Endodermal cell (in vitro differentiated cells): ENCODE data around the gene VANGL1. TPM values are rescaled to one million over a fixed set of nuclear protein-coding genes. Genes with fewer than 3 reads are reported as not detected.

Experiments
- DNase-seq: peaks from one replicate; pipeline ENCODE4 v3.0.0-alpha.2; 2017
- H3K27ac ChIP-seq: 2 replicates; pipeline ENCODE4 v1.5.1; 2013; ENCODE audit warnings: mild to moderate bottlenecking, low read depth, low read length, moderate library complexity
- H3K27me3 ChIP-seq: 2 replicates; pipeline ENCODE4 v1.6.1; 2013; ENCODE audit warnings: mild to moderate bottlenecking, low read length, moderate library complexity; ENCODE audit not compliant: insufficient read depth, control insufficient read depth, poor library complexity, severe bottlenecking
- H3K36me3 ChIP-seq: 2 replicates; pipeline ENCODE4 v1.7.0; 2013; ENCODE audit warnings: mild to moderate bottlenecking, low read length, moderate library complexity; ENCODE audit not compliant: control insufficient read depth, insufficient read depth
- H3K4me1 ChIP-seq: one replicate; pipeline ENCODE4 v1.7.0; 2013; ENCODE audit warnings: low read length; ENCODE audit not compliant: control insufficient read depth, insufficient read depth
- H3K4me3 ChIP-seq: 2 replicates; pipeline ENCODE4 v1.5.1; 2013; ENCODE audit warnings: mild to moderate bottlenecking, low read length, moderate library complexity
- H3K9ac ChIP-seq: 2 replicates; pipeline ENCODE4 v1.6.1; 2013; ENCODE audit warnings: mild to moderate bottlenecking, low read length, moderate library complexity; ENCODE audit not compliant: poor library complexity, severe bottlenecking; ENCODE audit errors: extremely low read depth
- H3K9me3 ChIP-seq: 2 replicates; pipeline ENCODE4 v1.6.1; 2013; ENCODE audit warnings: mild to moderate bottlenecking, low read length, moderate library complexity; ENCODE audit not compliant: control insufficient read depth
- H3K27ac Mint-ChIP-seq: 2 replicates; pipeline ENCODE4 v1.8.0; 2020; ENCODE audit warnings: mixed read lengths
- H3K27me3 Mint-ChIP-seq: 2 replicates; pipeline ENCODE4 v1.8.0; 2021; ENCODE audit warnings: mild to moderate bottlenecking, mixed read lengths; ENCODE audit not compliant: insufficient read depth
- H3K36me3 Mint-ChIP-seq: 2 replicates; pipeline ENCODE4 v1.8.0; 2020; ENCODE audit warnings: low read depth, mixed read lengths
- H3K4me1 Mint-ChIP-seq: 2 replicates; pipeline ENCODE4 v1.8.0; 2020; ENCODE audit warnings: mixed read lengths
- H3K4me3 Mint-ChIP-seq: 2 replicates; pipeline ENCODE4 v1.8.0; 2020; ENCODE audit warnings: mild to moderate bottlenecking, moderate library complexity, mixed read lengths
- H3K9me3 Mint-ChIP-seq: 2 replicates; pipeline ENCODE4 v1.8.0; 2020; ENCODE audit warnings: mild to moderate bottlenecking, mixed read lengths
- CTCF ChIP-seq: fragments of 200-600 bp; sonication (generic); conservative IDR thresholded peaks from 2 replicates; pipeline ENCODE4 v1.5.0; 2021; ENCODE audit warnings: antibody characterized with exemption, mild to moderate bottlenecking
- WGBS, 2 experiments: methylation state at CpG; one replicate each; pipeline versions ENCODE4 v1.1.5 to v1.1.7; 2013; ENCODE audit warnings: missing lambda C conversion rate in 2 of 2, mixed read lengths in 1 of 2; ENCODE audit not compliant: insufficient coverage in 1 of 2, insufficient read length in 1 of 2; 5-methylcytosine and 5-hydroxymethylcytosine counted together
- total RNA-seq, 2 donors: library from RNA; stranded (reverse); fragmentation: NEBNext Ultra II Directional in 1 of 2; extraction: Animal tissue kit (Norgen Biotek cat#: 25700) in 1 of 2; gene quantifications; 2 replicates in 1 of 2; 3 replicates in 1 of 2; pipeline ENCODE4 v1.2.1, GENCODE V29; 2021

The VANGL1 gene
- total RNA-seq, 2 donors from 2014 or later: 47.2 to 66.4 TPM

GRCh38 chr1:115669002-115669673 lies 27.4 kb downstream of the VANGL1 start:
- Mint-ChIP-seq H3K4me1 (peaks cover 16% of the 10 kb centered on the region), H3K27me3 (no peaks in the 10 kb centered on the region), H3K36me3 (peaks cover 87% of the 10 kb centered on the region), H3K4me3 (no peak overlapping the region), H3K9me3 (no peaks in the 10 kb centered on the region), H3K27ac (peak overlapping the region; percentile 76)
- Histone ChIP-seq H3K9me3 (peaks cover 6% of the 10 kb centered on the region), H3K4me1 (peaks cover 9% of the 10 kb centered on the region), H3K36me3 (peaks cover 97% of the 10 kb centered on the region), H3K27me3 (no peaks in the 10 kb centered on the region), H3K4me3 (no peak overlapping the region), H3K27ac (no peak overlapping the region), H3K9ac (no peak overlapping the region)
- TF ChIP-seq CTCF: no peak
- 88 to 93% methylated on average over 3 to 5 of the region's 5 CpGs for WGBS, 2 experiments
- DNase-seq: no peak

GRCh38 chr1:115669886-115670285 lies 28.1 kb downstream of the VANGL1 start:
- H3K9me3 Mint-ChIP-seq: no peaks in the 10 kb centered on the region
- peaks cover 97% of the 10 kb centered on the region for H3K36me3 ChIP-seq
- WGBS, 2 experiments: 100% methylated on average over 1 of the region's 1 CpG
- H3K9ac ChIP-seq: no peak overlapping the region
- H3K27ac ChIP-seq: no peak overlapping the region
- no peaks in the 10 kb centered on the region for H3K27me3 Mint-ChIP-seq
- H3K27me3 ChIP-seq: no peaks in the 10 kb centered on the region
- no peak overlapping the region for H3K4me3 ChIP-seq
- no peak for TF ChIP-seq CTCF
- H3K9me3 ChIP-seq: peaks cover 6% of the 10 kb centered on the region
- DNase-seq: no peak
- no peak overlapping the region for H3K27ac Mint-ChIP-seq
- H3K4me3 Mint-ChIP-seq: no peak overlapping the region
- H3K4me1 Mint-ChIP-seq: peaks cover 19% of the 10 kb centered on the region
- peaks cover 12% of the 10 kb centered on the region for H3K4me1 ChIP-seq
- peaks cover 86% of the 10 kb centered on the region for H3K36me3 Mint-ChIP-seq

GRCh38 chr1:115670476-115671175 lies 28.9 kb downstream of the VANGL1 start:
- peak overlapping the region; percentile 7 for H3K27ac Mint-ChIP-seq
- WGBS, 2 experiments: 91 to 97% methylated on average over 4 to 14 of the region's 14 CpGs
- no peaks in the 10 kb centered on the region for H3K27me3 ChIP-seq
- no peaks in the 10 kb centered on the region for H3K27me3 Mint-ChIP-seq
- TF ChIP-seq CTCF: no peak
- H3K9ac ChIP-seq: no peak overlapping the region
- H3K4me3 Mint-ChIP-seq: no peak overlapping the region
- peaks cover 19% of the 10 kb centered on the region for H3K4me1 Mint-ChIP-seq
- no peaks in the 10 kb centered on the region for H3K9me3 Mint-ChIP-seq
- H3K4me3 ChIP-seq: no peak overlapping the region
- H3K36me3 Mint-ChIP-seq: peaks cover 80% of the 10 kb centered on the region
- peaks cover 6% of the 10 kb centered on the region for H3K9me3 ChIP-seq
- no peak for DNase-seq
- no peak overlapping the region for H3K27ac ChIP-seq
- peaks cover 96% of the 10 kb centered on the region for H3K36me3 ChIP-seq
- peaks cover 12% of the 10 kb centered on the region for H3K4me1 ChIP-seq
